ENCODE data around the gene MAP3K7CL.

Gene MAP3K7CL

DNA sequence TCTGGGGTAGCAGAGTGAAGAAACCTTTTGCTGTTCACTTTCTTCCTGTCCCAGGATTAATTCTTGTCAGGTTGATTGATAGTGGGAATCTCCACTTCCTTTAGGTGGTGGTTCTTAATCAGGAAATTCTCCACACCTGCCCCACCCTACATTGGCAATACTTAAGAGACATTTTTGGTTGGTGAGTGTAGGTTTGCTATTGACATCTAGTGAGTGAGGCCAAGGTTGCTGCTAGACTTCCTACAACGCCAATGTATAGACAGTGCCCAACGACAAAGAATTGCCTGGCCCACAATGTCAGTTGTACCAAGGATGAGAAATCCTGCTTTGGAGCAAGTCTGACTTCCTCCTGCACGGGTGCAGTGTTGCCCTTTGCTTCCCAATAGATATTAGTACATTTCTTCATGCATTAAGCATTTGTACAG lies 38.5 kb downstream of the MAP3K7CL start:
- DNase-seq (ENCODE audit: low spot score), result no peak

DNA sequence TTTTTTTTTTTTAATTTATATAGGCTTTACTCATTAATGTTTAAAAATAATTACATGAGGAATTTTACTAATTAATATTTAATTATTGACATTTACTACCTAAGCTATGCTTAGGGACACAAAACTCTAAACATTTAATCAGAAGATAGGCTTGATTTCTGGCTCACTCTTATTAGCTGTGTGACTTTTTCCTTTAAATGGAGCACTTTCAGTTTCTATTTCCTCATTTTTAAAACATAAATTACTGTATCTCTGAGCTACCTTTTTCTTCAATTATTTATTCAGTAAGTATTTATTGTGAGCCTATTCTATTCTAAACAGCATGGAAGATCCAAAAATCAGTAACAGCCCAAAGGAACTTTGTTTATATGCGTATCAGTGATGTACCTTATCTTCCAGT lies 40.5 kb downstream of the MAP3K7CL start:
- DNase-seq (ENCODE audit: low spot score), result no peak

DNA sequence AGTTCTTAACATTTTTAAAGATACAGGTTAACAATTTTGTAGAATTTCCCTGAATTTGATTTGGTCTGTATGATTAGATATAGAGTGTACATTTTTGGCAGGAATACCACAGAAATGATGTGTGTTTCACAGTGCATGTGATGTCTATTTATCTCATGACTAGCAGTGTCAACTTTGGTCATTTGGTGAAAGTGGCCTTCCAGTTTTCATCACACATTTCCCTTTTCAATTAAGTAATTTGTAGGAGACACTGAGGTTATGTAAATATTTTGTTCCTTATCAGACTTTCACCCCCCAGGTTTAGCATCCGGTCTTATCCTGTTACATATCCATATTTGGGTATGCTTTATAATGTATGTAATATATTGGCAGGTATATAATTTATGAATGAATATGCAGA lies 41.8 kb downstream of the MAP3K7CL start:
- DNase-seq (ENCODE audit: low spot score), result no peak

DNA sequence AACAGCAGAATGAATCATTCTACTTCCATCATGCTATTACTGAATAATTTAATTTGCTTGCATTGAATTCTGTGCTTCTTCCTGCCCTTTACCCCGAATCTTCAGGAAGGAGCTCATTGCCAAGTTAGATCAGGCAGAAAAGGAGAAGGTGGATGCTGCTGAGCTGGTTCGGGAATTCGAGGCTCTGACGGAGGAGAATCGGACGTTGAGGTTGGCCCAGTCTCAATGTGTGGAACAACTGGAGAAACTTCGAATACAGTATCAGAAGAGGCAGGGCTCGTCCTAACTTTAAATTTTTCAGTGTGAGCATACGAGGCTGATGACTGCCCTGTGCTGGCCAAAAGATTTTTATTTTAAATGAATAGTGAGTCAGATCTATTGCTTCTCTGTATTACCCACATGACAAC lies 44.2 kb downstream of the MAP3K7CL start:
- DNase-seq (ENCODE audit: low spot score), result no peak

DNA sequence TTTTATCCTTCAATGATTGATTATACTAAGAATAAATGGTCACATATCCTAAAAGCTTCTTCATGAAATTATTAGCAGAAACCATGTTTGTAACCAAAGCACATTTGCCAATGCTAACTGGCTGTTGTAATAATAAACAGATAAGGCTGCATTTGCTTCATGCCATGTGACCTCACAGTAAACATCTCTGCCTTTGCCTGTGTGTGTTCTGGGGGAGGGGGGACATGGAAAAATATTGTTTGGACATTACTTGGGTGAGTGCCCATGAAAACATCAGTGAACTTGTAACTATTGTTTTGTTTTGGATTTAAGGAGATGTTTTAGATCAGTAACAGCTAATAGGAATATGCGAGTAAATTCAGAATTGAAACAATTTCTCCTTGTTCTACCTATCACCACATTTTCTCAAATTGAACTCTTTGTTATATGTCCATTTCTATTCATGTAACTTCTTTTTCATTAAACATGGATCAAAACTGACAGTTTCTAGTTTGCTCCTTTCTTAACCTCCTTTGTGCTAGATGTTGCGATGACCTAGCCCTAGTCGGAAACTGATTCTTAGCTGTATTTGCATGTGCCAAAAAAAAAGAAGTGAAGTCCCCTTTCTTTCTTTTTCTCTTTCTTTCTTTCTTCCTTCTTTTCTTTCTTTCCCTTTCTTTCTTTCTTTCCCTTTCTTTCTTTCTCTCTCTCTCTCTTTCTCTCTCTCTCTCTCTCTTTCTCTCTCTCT lies 45.1 kb downstream of the MAP3K7CL start:
- no peak for DNase-seq (ENCODE audit: low spot score)

DNA sequence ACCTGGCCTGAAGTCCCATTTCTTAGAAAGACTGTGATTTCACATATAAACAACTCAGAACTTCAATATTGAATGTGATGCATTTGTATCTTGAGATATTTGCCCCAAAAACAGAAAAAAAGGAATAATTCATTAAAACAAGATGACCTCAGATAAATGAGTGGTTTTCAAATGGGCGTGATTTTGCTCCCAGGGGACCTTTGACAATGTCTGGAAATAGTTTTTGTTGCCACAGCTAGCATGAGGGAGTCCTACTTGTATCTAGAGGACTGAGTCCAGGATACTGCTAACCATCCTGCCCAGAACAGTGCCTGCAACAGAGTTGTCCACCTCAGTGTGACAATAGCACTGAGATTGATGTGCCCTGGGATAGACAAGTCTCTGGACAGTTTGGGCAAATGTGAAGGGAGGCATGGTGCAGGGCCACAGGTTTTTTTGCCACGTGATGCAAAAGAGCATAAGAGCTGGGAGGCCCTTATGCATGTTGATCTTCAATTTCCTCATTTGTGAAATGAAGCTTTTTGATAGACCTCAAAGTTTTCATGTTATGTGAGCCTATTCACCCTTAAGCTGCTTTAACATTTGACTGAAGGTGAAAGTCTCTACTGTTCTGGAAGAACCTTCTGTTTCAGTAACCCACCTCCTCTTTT lies 46.2 kb downstream of the MAP3K7CL start:
- DNase-seq (ENCODE audit: low spot score), result no peak

DNA sequence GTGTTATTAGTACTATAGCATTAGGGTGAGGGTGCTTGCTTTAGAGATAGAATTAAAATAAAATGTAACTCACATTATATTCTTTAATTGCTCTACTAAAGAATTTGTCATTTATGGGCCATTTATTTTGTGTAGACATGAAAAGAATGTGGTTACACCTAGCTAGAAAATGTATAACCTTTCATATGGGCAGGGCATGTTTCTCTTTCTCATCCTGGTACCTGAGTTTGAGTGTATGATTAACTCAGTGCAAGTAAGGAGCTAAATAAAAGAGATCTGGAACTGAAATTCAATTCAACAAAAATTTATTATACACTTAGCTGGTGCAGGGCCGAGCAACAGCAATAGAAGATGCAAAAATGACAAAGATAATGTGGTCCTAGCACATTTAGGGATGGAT lies 47.4 kb downstream of the MAP3K7CL start:
- DNase-seq (ENCODE audit: low spot score), result no peak

DNA sequence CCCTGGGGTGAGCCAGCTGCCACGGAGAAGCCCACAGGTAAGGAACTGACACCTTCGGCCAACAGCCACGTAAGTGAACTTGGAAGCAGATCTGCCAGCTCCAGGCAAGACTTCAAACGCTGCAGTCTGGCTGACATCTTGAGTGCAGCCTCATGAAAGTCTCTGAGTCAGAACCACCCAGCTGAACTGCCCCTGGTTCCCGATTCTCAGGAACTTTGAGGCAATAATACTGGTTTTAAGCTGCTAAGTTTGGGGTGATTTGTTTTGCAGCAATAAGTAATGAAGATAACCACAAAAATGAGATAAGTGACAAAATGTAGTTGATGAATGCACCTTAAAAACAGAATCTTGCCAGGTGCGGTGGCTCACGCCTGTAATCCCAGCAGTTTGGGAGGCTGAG lies 48.5 kb downstream of the MAP3K7CL start:
- DNase-seq (ENCODE audit: low spot score), result no peak

DNA sequence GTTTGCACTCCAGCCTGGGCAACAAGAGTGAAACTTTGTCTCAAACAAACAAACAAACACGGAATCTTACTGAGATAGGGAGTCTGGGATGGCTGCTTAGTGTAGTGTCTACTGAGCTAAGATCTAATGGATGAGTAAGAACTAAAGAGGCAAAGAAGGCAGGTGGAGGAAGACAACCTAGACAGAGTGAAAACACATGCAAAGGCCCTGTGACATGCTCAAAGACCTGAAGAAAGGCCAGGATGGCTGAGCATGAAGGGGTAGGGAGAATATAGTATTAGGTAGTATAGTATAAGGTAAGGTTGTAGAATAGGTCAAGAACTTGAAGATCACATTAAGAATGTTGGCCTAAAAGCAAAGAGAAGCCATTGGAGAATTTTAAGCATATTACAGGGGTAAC lies 49.1 kb downstream of the MAP3K7CL start:
- no peak for DNase-seq (ENCODE audit: low spot score)

DNA sequence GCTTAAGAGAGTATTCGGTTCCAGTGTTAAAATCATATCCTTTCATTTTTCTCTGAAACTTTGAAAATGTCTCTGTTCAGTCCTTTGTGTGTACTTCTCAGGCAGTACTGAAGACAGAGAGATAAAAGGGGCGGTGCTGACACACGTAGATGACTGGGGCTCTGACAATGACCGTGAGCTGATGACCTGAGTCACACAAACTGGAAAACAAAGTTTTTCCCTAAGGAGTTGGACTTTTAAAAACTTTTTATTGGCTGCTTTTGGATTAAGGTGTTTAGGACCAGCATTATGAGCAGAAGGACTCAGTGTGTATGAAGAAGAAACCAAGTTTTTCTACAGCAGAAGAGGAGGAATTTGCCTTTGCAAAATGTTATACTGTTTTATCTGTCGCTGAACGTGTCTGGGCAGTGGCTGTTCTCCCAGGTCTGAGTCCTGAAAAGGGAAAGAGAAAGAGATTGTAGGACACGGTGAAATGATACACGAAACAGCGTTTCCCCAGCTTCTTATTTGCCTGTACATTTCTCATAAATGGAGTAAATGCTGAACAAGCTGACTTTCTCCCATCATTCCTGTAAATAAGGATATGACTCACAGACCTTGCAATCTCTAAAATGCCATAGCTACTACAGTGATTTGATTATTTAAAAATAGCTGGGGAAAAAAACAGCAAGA lies 51.5 kb downstream of the MAP3K7CL start:
- peak; percentile 73 for DNase-seq (ENCODE audit: low spot score)

DNA sequence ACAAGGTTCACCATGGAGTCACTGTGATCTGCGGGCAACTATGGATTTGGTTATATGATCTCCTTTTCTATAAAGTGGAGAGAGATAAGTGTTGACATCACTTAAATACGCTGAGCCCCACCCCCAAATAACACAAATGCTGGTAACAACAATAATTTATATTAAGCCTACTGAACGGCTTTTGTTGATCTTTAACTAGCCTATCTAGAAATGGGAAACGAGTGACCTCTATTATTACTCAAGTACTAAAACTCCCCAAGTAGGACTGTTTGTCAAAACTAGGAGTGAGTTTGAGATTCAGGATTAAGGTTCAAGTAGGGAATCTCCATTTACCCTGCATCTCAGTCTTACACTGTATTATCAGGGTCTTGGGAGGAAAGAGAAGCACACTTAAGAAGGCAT lies 52.2 kb downstream of the MAP3K7CL start:
- no peak for DNase-seq (ENCODE audit: low spot score)

DNA sequence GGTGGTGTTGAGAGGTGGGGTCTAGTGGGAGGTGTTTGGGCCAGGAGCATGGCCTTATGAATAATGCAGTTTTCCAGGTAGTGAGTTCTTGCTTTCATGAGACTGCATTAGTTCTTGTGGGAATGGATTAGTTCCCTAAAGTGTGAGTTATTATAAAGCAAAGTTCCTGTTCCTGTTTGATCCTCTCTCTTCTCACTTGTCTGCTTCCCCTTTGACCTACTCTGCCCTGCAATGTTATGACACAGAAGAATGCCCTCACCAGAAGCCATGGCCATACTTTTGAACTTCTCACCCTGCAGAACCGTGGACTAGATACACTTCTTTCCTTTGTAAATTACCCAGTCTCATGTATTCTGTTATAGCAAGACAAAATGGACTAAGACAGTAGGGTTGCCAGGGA lies 53.6 kb downstream of the MAP3K7CL start:
- DNase-seq (ENCODE audit: low spot score), result no peak

DNA sequence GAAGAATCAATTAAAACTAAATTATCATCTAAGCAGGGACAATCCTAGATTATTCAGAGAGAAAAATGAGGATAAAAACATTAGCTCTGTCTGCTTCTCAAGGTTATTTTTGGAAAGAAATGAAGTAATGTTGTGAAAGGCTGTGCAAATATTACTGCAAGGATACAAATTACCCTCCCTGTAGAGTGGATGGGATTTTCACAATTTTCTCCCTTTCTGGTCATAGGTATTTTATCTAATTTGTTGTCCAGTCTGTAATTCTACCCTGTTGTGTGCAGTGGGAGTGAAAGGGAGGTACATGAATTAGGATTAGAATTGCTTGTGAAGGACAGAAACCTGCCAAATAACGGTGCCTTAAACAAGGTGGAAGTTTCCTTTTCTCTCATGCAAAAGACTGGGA lies 54.7 kb downstream of the MAP3K7CL start:
- DNase-seq (ENCODE audit: low spot score), result no peak

DNA sequence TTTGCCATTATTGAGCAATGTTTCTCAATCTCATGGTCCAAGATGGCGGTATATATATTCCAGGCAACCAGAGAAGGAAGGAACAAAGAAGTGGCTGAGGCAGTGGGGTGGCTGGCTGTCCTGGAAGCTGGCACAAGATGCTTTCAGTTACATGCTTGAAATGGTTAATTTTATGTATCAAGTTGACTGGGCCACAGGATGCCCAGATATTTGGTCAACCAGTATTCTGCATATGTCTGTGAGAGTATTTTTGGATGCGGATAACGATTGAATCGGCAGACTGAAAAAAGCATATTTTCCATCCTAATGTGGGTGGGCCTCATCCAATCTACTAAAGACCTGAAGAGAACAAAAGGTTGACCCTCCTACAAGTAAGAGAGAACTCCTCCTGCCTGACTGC lies 55.2 kb downstream of the MAP3K7CL start:
- DNase-seq (ENCODE audit: low spot score), result no peak

DNA sequence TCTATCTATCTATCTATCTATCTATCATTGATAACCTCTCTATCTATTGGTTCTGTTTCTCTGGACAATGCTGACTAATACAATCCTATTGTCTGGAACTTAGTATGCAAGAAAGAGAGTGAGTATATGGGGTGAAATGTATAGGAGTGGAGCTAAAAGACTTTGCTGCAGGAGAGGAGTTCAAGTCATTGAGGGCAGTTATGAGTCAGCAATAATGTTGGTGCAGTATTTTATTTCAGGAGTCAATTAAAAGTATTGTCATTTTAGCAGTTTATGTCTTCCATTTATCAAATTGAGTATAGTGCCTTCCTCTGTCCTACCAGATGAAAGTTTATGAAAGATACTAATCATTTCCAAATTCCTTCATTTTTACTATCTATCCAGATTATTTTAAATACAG lies 55.8 kb downstream of the MAP3K7CL start:
- no peak for DNase-seq (ENCODE audit: low spot score)

DNA sequence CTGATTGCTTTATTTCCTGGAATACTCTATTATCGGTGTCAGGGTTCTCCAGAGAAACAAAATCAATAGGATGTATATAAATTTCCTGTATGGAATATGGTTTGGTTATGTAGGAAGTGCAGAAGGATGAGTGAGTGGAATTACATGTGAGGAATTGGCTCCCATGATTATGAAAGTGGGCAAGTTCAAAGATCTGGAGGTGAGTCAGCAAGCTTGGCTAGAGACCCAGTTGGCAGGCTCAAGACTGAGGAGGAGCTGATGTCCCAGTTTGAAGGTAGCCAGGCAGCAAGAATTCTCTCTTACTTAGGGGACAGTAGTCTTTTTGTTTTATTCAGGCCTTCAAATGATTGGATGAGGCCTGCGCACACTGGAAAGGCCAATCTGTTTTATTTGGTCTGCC lies 57.5 kb downstream of the MAP3K7CL start:
- DNase-seq (ENCODE audit: low spot score), result peak; percentile 74

DNA sequence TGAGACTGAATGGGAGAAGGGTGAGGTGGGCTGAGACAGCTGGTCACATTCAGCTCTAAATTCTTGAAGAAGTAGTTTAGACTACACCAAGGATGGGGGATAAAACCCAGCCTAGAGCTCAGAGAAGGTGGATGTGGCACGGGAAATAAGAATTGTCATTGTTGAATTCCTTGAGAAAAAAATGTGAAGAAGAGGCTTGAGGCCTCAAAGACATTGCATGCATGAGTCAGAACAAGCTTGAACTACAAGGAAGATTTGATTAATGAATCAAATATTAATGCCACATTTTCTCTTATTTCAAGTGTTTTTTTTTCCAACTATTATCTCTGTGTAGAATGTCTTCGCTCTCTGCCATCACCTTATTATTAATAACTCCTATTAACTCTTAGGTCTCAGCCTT lies 58.9 kb downstream of the MAP3K7CL start:
- peak; percentile 47 for DNase-seq (ENCODE audit: low spot score)

DNA sequence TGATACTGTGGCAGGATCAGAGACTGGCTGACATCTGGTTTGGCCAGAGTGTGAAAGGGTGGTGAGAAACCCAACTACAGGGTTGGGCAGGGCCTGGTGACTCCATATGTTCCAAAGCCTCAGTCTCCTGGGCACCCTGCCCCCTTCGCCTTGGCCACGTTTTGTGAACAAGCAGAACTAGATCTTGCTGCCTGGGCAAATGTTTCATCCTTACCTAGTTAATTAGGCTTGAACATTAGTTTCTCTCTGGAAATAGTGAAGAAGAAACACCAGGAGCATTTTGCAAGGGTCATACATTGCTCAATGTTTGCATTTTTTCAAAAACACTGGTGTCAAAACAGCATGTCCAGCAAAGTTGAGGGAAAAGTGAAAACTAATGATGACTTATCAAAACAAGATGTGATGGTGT lies 60.5 kb downstream of the MAP3K7CL start:
- peak; percentile 59 for DNase-seq (ENCODE audit: low spot score)

DNA sequence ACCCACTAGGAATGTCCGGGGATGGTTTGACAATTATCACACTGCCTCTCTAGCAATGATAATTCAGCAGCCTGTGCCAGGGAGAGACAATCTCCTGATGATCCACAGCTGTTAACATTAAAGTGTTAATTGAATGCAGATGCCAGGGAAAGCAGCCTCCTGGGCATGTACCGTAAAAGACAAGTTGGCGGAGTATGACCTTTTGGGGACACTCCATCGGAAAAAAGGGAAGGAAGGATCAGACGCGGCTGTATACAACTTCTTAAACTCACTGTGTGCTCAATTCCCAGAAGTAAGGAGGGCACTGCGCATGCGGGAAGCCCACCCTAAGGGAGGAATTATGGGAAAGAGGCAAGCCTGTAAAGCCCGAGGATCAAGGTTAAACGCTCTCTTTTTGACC lies 62.6 kb downstream of the MAP3K7CL start:
- DNase-seq (ENCODE audit: low spot score), result no peak

DNA sequence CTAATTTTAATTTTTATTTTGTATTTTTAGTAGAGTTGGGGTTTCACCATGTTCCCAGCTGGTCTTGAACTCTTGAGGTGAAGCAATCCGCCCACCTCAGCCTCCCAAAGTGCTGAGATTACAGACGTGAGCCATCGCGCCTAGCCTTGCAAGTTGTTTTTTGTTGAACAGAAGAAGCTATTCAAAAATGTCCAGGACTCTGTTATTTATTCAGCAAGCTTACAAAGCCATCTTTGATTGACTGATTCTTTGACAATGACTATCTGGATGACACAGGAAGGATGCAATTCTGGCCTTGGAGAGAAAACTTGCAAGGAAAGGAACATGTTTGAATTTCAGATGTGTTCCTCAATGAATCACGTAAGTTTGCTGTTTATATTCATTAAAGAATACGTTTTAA lies 63.5 kb downstream of the MAP3K7CL start:
- DNase-seq (ENCODE audit: low spot score), result no peak

DNA sequence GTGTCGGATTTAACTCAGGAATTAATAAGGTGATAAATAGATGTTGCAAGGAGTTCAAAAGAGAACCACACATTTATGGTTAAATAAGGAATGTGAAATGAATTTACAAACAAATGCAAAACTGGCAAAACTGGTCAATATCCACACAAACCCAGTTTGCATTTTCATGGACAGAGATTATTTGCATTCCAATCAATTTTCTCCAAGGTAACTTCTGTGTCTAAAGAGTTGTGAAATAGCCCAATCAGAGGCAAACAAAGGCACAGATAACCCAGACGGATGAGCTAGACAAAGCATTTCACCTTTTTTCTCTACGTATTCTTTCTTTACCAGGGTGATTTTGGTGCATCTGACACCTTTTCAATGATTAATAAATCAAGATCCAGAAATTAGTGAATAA lies 63.9 kb downstream of the MAP3K7CL start:
- DNase-seq (ENCODE audit: low spot score), result no peak

DNA sequence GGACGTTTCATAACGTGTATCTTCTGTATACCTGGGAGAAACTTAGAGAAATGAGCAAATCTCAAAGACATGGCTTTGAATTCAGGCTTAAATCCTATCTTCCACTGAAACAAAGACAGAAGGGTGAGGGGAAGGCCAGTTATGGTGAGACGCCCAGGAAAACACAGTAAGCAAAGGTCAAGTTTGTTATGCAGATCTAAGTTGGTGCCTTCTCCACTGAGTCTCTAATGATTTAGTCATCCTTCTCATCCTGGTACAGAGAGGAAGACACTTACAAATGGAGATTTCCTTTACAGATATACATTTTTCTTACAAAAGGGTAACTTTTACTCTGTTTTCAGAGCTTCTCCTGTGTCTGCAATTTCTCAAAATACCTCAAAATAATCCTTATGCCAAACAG lies 64.4 kb downstream of the MAP3K7CL start:
- no peak for DNase-seq (ENCODE audit: low spot score)

DNA sequence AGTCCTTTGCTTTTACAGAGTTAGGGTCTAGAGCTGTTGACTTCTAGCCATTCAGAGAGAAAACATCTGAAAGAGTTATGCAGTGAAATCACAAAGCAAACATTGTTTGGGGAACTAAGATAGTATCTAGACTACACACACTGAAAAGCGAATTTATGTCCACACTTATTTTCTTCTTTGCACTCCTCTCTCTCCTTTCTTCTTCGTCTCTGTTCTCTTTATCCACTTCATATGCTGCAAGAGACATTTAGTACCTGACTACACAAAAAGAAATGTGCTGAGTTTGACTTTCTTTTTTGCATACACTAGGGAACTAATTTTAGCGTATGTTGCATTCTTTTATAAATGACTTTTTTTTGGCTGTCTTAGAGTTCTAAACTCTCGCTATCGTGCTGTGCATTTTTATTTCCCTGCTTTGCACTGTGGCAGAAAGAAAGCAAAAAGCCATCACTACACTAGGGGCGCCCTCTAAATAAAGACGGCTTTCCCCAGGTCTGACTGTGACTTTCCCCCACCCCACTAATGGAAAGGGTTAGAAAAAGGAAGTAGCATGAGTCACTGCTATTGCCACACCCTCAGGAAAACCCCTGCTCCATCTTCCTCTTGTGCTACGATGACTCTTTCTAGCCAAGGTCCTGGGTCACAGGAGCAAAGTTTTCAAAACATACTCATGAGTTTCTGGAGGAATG lies 65.7 kb downstream of the MAP3K7CL start:
- peak; percentile 81 for DNase-seq (ENCODE audit: low spot score)

All from GM03348 (cell line).